Chondrocyte (in vitro differentiated cells): Measurements from ENCODE around the gene IGSF11. TPM values are rescaled to one million over a fixed set of nuclear protein-coding genes. Genes with fewer than 3 reads are reported as not detected.
"Not testable (repeated sequence)": the region's sequence is repeated elsewhere in the genome, so short reads cannot be mapped to it uniquely, and the experiment has no call there.

Experiments
- DNase-seq: peaks from one replicate; pipeline ENCODE4 v3.0.0; 2021; ENCODE audit warnings: mixed read lengths, low spot score
- H3K27ac Mint-ChIP-seq: one replicate; pipeline ENCODE4 v1.8.0; 2021; ENCODE audit warnings: mild to moderate bottlenecking, moderate library complexity, mixed read lengths; ENCODE audit not compliant: unreplicated experiment
- H3K27me3 Mint-ChIP-seq: 2 replicates; pipeline ENCODE4 v1.8.0; 2021; ENCODE audit warnings: low read depth, mixed read lengths
- H3K36me3 Mint-ChIP-seq: 2 replicates; pipeline ENCODE4 v1.8.0; 2021; ENCODE audit warnings: low read depth, mixed read lengths
- H3K4me1 Mint-ChIP-seq: 2 replicates; pipeline ENCODE4 v1.8.0; 2021; ENCODE audit warnings: low read depth, mild to moderate bottlenecking, mixed read lengths
- H3K4me3 Mint-ChIP-seq: one replicate; pipeline ENCODE4 v1.8.0; 2021; ENCODE audit warnings: mild to moderate bottlenecking, moderate library complexity, mixed read lengths; ENCODE audit not compliant: unreplicated experiment
- H3K9me3 Mint-ChIP-seq: 2 replicates; pipeline ENCODE4 v1.8.0; 2021; ENCODE audit warnings: low read depth, mixed read lengths
- CTCF ChIP-seq: fragments of 200-600 bp; sonication (generic); IDR thresholded peaks from 2 replicates; pipeline ENCODE4 v1.5.0; 2021; ENCODE audit warnings: antibody characterized with exemption, mild to moderate bottlenecking, moderate library complexity
- total RNA-seq: library from RNA; stranded (reverse); gene quantifications from 3 replicates; pipeline ENCODE4 v1.2.1, GENCODE V29; 2021

The IGSF11 gene
- total RNA-seq, 1 donor from 2014 or later, result not detected

- DNase-seq, result no peak
- H3K9me3 Mint-ChIP-seq, result peaks cover 32% of the 10 kb centered on the region
- no peaks in the 10 kb centered on the region for H3K4me1 Mint-ChIP-seq
- H3K27ac Mint-ChIP-seq, result no peak overlapping the region
- H3K4me3 Mint-ChIP-seq, result no peak overlapping the region
- H3K27me3 Mint-ChIP-seq, result peaks cover 4% of the 10 kb centered on the region
- TF ChIP-seq CTCF, result no peak
- no peaks in the 10 kb centered on the region for H3K36me3 Mint-ChIP-seq
Measured at GRCh38 chr3:118859950-118860349, 174.7 kb downstream of the IGSF11 start.

DNA sequence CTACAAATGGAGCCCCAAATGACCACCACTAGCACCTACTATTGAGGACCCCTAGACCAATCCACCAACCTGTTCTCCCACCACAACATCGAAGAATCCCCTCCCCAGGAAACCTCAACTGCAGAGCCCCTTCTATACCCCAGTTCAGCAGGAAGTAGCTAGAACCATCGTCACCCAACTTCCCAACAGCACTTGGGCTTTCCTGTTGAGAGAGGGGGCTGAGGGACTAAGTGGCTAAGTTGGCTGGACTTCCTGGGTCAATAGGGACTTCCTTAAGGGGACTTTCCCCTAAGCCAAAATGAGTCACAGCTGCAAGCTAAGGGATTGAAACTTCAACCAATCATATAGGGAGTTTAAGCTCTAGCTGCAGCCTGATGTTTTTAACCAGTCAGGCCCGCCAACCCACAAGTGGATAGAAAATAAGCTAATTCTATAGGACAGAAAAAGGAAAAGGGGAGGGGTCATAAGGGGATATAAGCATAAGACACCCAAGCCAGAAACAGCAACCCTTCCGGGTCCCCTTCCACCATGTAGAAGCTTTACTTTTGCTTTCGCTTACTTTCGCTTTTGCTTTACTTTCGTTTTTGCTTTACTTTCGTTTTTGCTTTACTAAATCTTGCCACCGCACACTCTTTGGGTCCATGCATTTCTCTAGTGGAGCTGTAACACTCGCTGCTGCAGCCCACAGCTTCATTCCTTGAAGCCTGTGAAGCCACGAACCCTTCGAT, 183.0 kb downstream of the IGSF11 start:
- not testable (repeated sequence) for H3K4me1 Mint-ChIP-seq, H3K27ac Mint-ChIP-seq, DNase-seq, H3K4me3 Mint-ChIP-seq, H3K36me3 Mint-ChIP-seq, H3K27me3 Mint-ChIP-seq, H3K9me3 Mint-ChIP-seq

GRCh38 chr3:118850687-118851086, 184.0 kb downstream of the IGSF11 start:
- no peak overlapping the region for H3K27ac Mint-ChIP-seq
- no peaks in the 10 kb centered on the region for H3K36me3 Mint-ChIP-seq
- DNase-seq, result no peak
- no peak for TF ChIP-seq CTCF
- no peak overlapping the region for H3K4me3 Mint-ChIP-seq
- no peaks in the 10 kb centered on the region for H3K27me3 Mint-ChIP-seq
- H3K4me1 Mint-ChIP-seq, result no peaks in the 10 kb centered on the region
- no peaks in the 10 kb centered on the region for H3K9me3 Mint-ChIP-seq

Other genes with a start within 250 kb of the IGSF11 start
- gene TEX55, start 111.3 kb upstream of the IGSF11 start, total RNA-seq, result not detected in 3 replicates
- gene UPK1B, start 138.8 kb upstream of the IGSF11 start, total RNA-seq, result not detected in 3 replicates
- gene B4GALT4, start 206.0 kb upstream of the IGSF11 start, total RNA-seq, result 25.8 to 26.7 TPM (median 25.9 TPM) in 3 replicates